Mesothelial cell of epicardium (in vitro differentiated cells): Measurements from ENCODE around the gene RTN4RL1. TPM values are rescaled to one million over a fixed set of nuclear protein-coding genes. Genes with fewer than 3 reads are reported as not detected.

Source experiments
- DNase-seq, 2 experiments: peaks; one replicate each; pipeline ENCODE4 v3.0.0; 2021; ENCODE audit warnings: low spot score in 2 of 2; ENCODE audit not compliant: unreplicated experiment in 2 of 2
- H3K27ac Mint-ChIP-seq: 2 replicates; pipeline ENCODE4 v1.8.0; 2021; ENCODE audit warnings: mixed read lengths
- H3K27me3 Mint-ChIP-seq: 2 replicates; pipeline ENCODE4 v1.8.0; 2021; ENCODE audit warnings: low read depth, mixed read lengths
- H3K36me3 Mint-ChIP-seq: 2 replicates; pipeline ENCODE4 v1.8.0; 2021; ENCODE audit warnings: mixed read lengths
- H3K4me1 Mint-ChIP-seq: 2 replicates; pipeline ENCODE4 v1.8.0; 2021; ENCODE audit warnings: mixed read lengths
- H3K4me3 Mint-ChIP-seq: 2 replicates; pipeline ENCODE4 v1.8.0; 2021; ENCODE audit warnings: mild to moderate bottlenecking, moderate library complexity, mixed read lengths
- H3K9me3 Mint-ChIP-seq: 2 replicates; pipeline ENCODE4 v1.8.0; 2021; ENCODE audit warnings: mixed read lengths
- CTCF ChIP-seq: fragments of 200-600 bp; sonication (generic); IDR thresholded peaks from one replicate; pipeline ENCODE4 v1.5.0; 2021; ENCODE audit warnings: antibody characterized with exemption; ENCODE audit not compliant: unreplicated experiment
- total RNA-seq: library from RNA; stranded (reverse); gene quantifications from 3 replicates; pipeline ENCODE4 v1.2.1, GENCODE V29; 2021

Gene RTN4RL1
- total RNA-seq, 1 donor from 2014 or later: 0.20 TPM

GRCh38 chr17:2028737-2029136 is 3.6 kb upstream of the RTN4RL1 start:
- Mint-ChIP-seq H3K4me1 (peaks cover 29% of the 10 kb centered on the region), H3K27ac (no peak overlapping the region), H3K36me3 (no peaks in the 10 kb centered on the region), H3K9me3 (no peaks in the 10 kb centered on the region), H3K4me3 (peak overlapping the region; percentile 42), H3K27me3 (peaks cover 43% of the 10 kb centered on the region)
- DNase-seq: no peak
- no peak for TF ChIP-seq CTCF

GRCh38 chr17:2028234-2028614 is 3.1 kb upstream of the RTN4RL1 start:
- peak overlapping the region; percentile 38 for H3K4me3 Mint-ChIP-seq
- no peak for TF ChIP-seq CTCF

GRCh38 chr17:2027528-2028233 is 2.5 kb upstream of the RTN4RL1 start:
- no peaks in the 10 kb centered on the region for H3K36me3 Mint-ChIP-seq
- no peaks in the 10 kb centered on the region for H3K9me3 Mint-ChIP-seq
- H3K27me3 Mint-ChIP-seq: peaks cover 52% of the 10 kb centered on the region
- no peak overlapping the region for H3K27ac Mint-ChIP-seq
- no peak for TF ChIP-seq CTCF
- H3K4me3 Mint-ChIP-seq: no peak overlapping the region
- H3K4me1 Mint-ChIP-seq: peaks cover 24% of the 10 kb centered on the region
- DNase-seq: no peak

More at GRCh38 chr17:2028234-2028614, 3.1 kb upstream of the RTN4RL1 start:
- H3K4me1 Mint-ChIP-seq: peaks cover 28% of the 10 kb centered on the region
- H3K27me3 Mint-ChIP-seq: peaks cover 47% of the 10 kb centered on the region
- H3K9me3 Mint-ChIP-seq: no peaks in the 10 kb centered on the region
- no peak for DNase-seq
- H3K27ac Mint-ChIP-seq: no peak overlapping the region
- H3K36me3 Mint-ChIP-seq: no peaks in the 10 kb centered on the region

- peaks cover 21% of the 10 kb centered on the region for H3K4me1 Mint-ChIP-seq
- no peak overlapping the region for H3K27ac Mint-ChIP-seq
- H3K36me3 Mint-ChIP-seq: no peaks in the 10 kb centered on the region
- peaks cover 67% of the 10 kb centered on the region for H3K27me3 Mint-ChIP-seq
- DNase-seq: peak in 1 of 2 experiments; percentile 78
- H3K4me3 Mint-ChIP-seq: peak overlapping the region; percentile 67
- no peaks in the 10 kb centered on the region for H3K9me3 Mint-ChIP-seq
- peak; percentile 26 for TF ChIP-seq CTCF
Measured at GRCh38 chr17:2025622-2026309, 632 bp upstream of the RTN4RL1 start.

GRCh38 chr17:2024572-2025219 is 438 bp downstream of the RTN4RL1 start:
- no peak for DNase-seq
- H3K4me1 Mint-ChIP-seq: peaks cover 18% of the 10 kb centered on the region
- peaks cover 78% of the 10 kb centered on the region for H3K27me3 Mint-ChIP-seq
- H3K27ac Mint-ChIP-seq: no peak overlapping the region
- no peak for TF ChIP-seq CTCF
- peak overlapping the region; percentile 69 for H3K4me3 Mint-ChIP-seq
- no peaks in the 10 kb centered on the region for H3K36me3 Mint-ChIP-seq
- H3K9me3 Mint-ChIP-seq: no peaks in the 10 kb centered on the region
